Endodermal cell (in vitro differentiated cells): ENCODE data around the gene SLC48A1. TPM values are rescaled to one million over a fixed set of nuclear protein-coding genes. Genes with fewer than 3 reads are reported as not detected.

Experiments used
- DNase-seq: peaks from one replicate; pipeline ENCODE4 v3.0.0-alpha.2; 2017
- H3K27ac ChIP-seq: 2 replicates; pipeline ENCODE4 v1.5.1; 2013; ENCODE audit warnings: mild to moderate bottlenecking, low read depth, low read length, moderate library complexity
- H3K27me3 ChIP-seq: 2 replicates; pipeline ENCODE4 v1.6.1; 2013; ENCODE audit warnings: mild to moderate bottlenecking, low read length, moderate library complexity; ENCODE audit not compliant: insufficient read depth, control insufficient read depth, poor library complexity, severe bottlenecking
- H3K36me3 ChIP-seq: 2 replicates; pipeline ENCODE4 v1.7.0; 2013; ENCODE audit warnings: mild to moderate bottlenecking, low read length, moderate library complexity; ENCODE audit not compliant: control insufficient read depth, insufficient read depth
- H3K4me1 ChIP-seq: one replicate; pipeline ENCODE4 v1.7.0; 2013; ENCODE audit warnings: low read length; ENCODE audit not compliant: control insufficient read depth, insufficient read depth
- H3K4me3 ChIP-seq: 2 replicates; pipeline ENCODE4 v1.5.1; 2013; ENCODE audit warnings: mild to moderate bottlenecking, low read length, moderate library complexity
- H3K9ac ChIP-seq: 2 replicates; pipeline ENCODE4 v1.6.1; 2013; ENCODE audit warnings: mild to moderate bottlenecking, low read length, moderate library complexity; ENCODE audit not compliant: poor library complexity, severe bottlenecking; ENCODE audit errors: extremely low read depth
- H3K9me3 ChIP-seq: 2 replicates; pipeline ENCODE4 v1.6.1; 2013; ENCODE audit warnings: mild to moderate bottlenecking, low read length, moderate library complexity; ENCODE audit not compliant: control insufficient read depth
- H3K27ac Mint-ChIP-seq: 2 replicates; pipeline ENCODE4 v1.8.0; 2020; ENCODE audit warnings: mixed read lengths
- H3K27me3 Mint-ChIP-seq: 2 replicates; pipeline ENCODE4 v1.8.0; 2021; ENCODE audit warnings: mild to moderate bottlenecking, mixed read lengths; ENCODE audit not compliant: insufficient read depth
- H3K36me3 Mint-ChIP-seq: 2 replicates; pipeline ENCODE4 v1.8.0; 2020; ENCODE audit warnings: low read depth, mixed read lengths
- H3K4me1 Mint-ChIP-seq: 2 replicates; pipeline ENCODE4 v1.8.0; 2020; ENCODE audit warnings: mixed read lengths
- H3K4me3 Mint-ChIP-seq: 2 replicates; pipeline ENCODE4 v1.8.0; 2020; ENCODE audit warnings: mild to moderate bottlenecking, moderate library complexity, mixed read lengths
- H3K9me3 Mint-ChIP-seq: 2 replicates; pipeline ENCODE4 v1.8.0; 2020; ENCODE audit warnings: mild to moderate bottlenecking, mixed read lengths
- CTCF ChIP-seq: fragments of 200-600 bp; sonication (generic); conservative IDR thresholded peaks from 2 replicates; pipeline ENCODE4 v1.5.0; 2021; ENCODE audit warnings: antibody characterized with exemption, mild to moderate bottlenecking
- WGBS, 2 experiments: methylation state at CpG; one replicate each; pipeline versions ENCODE4 v1.1.5 to v1.1.7; 2013; ENCODE audit warnings: missing lambda C conversion rate in 2 of 2, mixed read lengths in 1 of 2; ENCODE audit not compliant: insufficient coverage in 1 of 2, insufficient read length in 1 of 2; 5-methylcytosine and 5-hydroxymethylcytosine counted together
- total RNA-seq, 2 donors: library from RNA; stranded (reverse); fragmentation: NEBNext Ultra II Directional in 1 of 2; extraction: Animal tissue kit (Norgen Biotek cat#: 25700) in 1 of 2; gene quantifications; 2 replicates in 1 of 2; 3 replicates in 1 of 2; pipeline ENCODE4 v1.2.1, GENCODE V29; 2021

Gene SLC48A1
- total RNA-seq, 2 donors from 2014 or later: 21.3 to 30.4 TPM

GRCh38 chr12:47822863-47823262 lies 49.8 kb downstream of the SLC48A1 start:
- Mint-ChIP-seq H3K27ac (no peak overlapping the region), H3K27me3 (peaks cover 3% of the 10 kb centered on the region), H3K9me3 (no peaks in the 10 kb centered on the region), H3K4me1 (peaks cover 44% of the 10 kb centered on the region), H3K4me3 (no peak overlapping the region), H3K36me3 (no peaks in the 10 kb centered on the region)
- H3K4me3 ChIP-seq: no peak overlapping the region
- no peak overlapping the region for H3K9ac ChIP-seq
- peaks cover 2% of the 10 kb centered on the region for H3K36me3 ChIP-seq
- H3K27me3 ChIP-seq: no peaks in the 10 kb centered on the region
- no peak for TF ChIP-seq CTCF
- peaks cover 8% of the 10 kb centered on the region for H3K4me1 ChIP-seq
- no peak for DNase-seq
- no peak overlapping the region for H3K27ac ChIP-seq
- H3K9me3 ChIP-seq: no peaks in the 10 kb centered on the region
- 90 to 100% methylated on average over 2 to 3 of the region's 3 CpGs for WGBS, 2 experiments

- DNase-seq: no peak
- Mint-ChIP-seq H3K9me3 (no peaks in the 10 kb centered on the region), H3K4me1 (peaks cover 39% of the 10 kb centered on the region), H3K27ac (no peak overlapping the region), H3K4me3 (no peak overlapping the region), H3K27me3 (peaks cover 3% of the 10 kb centered on the region), H3K36me3 (no peaks in the 10 kb centered on the region)
- Histone ChIP-seq H3K4me1 (peaks cover 8% of the 10 kb centered on the region), H3K36me3 (no peaks in the 10 kb centered on the region), H3K9ac (no peak overlapping the region), H3K9me3 (no peaks in the 10 kb centered on the region), H3K27ac (no peak overlapping the region), H3K4me3 (no peak overlapping the region), H3K27me3 (no peaks in the 10 kb centered on the region)
- 96 to 97% methylated on average over 3 to 5 of the region's 5 CpGs for WGBS, 2 experiments
- no peak for TF ChIP-seq CTCF
These were observed 50.5 kb downstream of the SLC48A1 start for GRCh38 chr12:47823422-47824086.

GRCh38 chr12:47824198-47824597 lies 51.2 kb downstream of the SLC48A1 start:
- Histone ChIP-seq H3K9me3 (no peaks in the 10 kb centered on the region), H3K36me3 (no peaks in the 10 kb centered on the region), H3K9ac (no peak overlapping the region), H3K4me3 (no peak overlapping the region), H3K27me3 (no peaks in the 10 kb centered on the region), H3K4me1 (peaks cover 11% of the 10 kb centered on the region), H3K27ac (no peak overlapping the region)
- Mint-ChIP-seq H3K4me1 (peaks cover 44% of the 10 kb centered on the region), H3K27ac (no peak overlapping the region), H3K9me3 (no peaks in the 10 kb centered on the region), H3K36me3 (no peaks in the 10 kb centered on the region), H3K4me3 (no peak overlapping the region), H3K27me3 (peaks cover 3% of the 10 kb centered on the region)
- WGBS, 2 experiments: 82 to 91% methylated on average over 2 of the region's 2 CpGs
- no peak for TF ChIP-seq CTCF
- DNase-seq: no peak
